CD4-positive, alpha-beta T cell treated with Interleukin-4 for 4 hours (primary cell): Measurements from ENCODE around the gene KDM4B.
"Not testable (repeated sequence)": the region's sequence is repeated elsewhere in the genome, so short reads cannot be mapped to it uniquely, and the experiment has no call there.

ENCODE experiments used
- DNase-seq: peaks from one replicate; pipeline ENCODE4 v3.0.0-alpha.2; 2020

Gene KDM4B

DNA sequence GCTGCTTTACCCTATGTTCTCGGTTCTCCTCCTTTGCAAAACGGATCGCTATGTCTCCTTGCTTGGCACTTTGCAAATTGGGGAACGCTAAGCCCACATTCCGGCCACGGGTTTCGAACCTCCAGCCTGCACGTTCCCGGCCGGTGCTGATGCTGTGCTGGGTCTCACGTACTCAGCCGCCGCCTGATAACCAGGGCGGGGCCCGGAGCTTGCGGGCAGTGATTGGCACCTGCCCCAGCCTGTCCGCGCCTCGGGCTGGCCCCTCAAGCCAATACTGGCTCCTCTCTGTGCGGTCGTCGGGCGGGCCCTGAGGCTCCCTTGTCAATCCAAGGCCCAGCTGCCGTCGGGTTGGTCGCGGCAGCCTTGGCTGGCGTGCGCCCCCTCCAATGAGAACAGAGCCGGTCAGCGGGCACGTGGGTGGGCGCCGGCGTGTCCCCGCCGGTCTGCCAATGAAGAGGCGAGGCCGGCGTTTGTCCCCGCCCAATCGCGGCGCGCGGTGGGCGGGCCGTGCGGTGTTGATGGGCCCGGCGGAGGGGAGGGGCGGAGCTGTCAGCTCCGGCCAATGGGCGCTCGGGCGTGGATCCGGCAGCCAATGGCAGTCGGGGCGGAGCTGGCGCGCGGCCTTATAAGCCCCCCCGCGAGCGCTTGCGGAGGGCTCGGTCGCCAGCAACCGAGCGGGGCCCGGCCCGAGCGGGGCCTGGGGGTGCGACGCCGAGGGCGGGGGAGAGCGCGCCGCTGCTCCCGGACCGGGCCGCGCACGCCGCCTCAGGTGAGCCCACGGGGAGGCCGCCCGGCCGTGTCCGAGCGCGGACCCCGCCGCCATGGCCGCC is at the start of gene KDM4B:
Gene KDM4B, plus strand, starts transcription at position 652 of the 830 bp plus-strand sequence. CDS start 63,778 bp downstream, outside the sequence.
- DNase-seq, result peak; percentile 100

GRCh38 chr19:4922530-4923275 is 46.2 kb upstream of the KDM4B start:
- no peak for DNase-seq

DNA sequence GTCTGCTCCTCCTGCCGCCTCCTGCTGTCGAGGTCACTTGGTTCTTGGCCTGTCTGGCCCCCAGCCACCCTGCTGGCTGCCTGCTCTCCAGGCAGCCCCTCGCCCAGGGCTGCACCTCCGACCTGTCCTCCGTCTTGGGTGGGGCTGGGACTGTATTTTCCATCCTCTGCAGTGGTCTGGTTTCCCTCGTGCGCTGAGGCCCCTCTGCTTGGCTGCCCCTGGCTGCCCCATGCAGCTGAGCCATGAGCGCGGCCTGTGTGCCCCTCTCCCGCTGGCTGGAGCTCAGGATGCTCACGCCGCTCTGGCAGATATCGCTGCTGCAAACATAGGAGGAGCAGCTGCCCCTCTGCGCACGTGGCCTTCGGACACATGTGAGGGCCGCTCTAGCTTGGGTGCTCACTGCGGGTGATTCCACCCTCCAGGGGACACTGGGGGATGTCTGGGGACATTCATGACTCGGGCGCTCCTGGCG is 45.6 kb upstream of the KDM4B start:
- DNase-seq, result no peak

DNA sequence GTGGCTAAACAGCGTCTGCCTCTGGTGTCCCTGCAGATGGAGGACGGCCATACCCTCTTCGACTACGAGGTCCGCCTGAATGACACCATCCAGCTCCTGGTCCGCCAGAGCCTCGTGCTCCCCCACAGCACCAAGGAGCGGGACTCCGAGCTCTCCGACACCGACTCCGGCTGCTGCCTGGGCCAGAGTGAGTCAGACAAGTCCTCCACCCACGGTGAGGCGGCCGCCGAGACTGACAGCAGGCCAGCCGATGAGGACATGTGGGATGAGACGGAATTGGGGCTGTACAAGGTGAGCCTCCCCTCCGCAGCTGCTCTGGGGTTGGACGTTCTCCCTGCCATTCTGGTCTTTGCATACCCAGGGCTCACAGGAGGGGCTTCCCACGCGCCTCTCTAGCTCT is 39.7 kb upstream of the KDM4B start:
- DNase-seq, result no peak

- DNase-seq, result no peak
These were observed 38.2 kb upstream of the KDM4B start for GRCh38 chr19:4930664-4931063.

DNA sequence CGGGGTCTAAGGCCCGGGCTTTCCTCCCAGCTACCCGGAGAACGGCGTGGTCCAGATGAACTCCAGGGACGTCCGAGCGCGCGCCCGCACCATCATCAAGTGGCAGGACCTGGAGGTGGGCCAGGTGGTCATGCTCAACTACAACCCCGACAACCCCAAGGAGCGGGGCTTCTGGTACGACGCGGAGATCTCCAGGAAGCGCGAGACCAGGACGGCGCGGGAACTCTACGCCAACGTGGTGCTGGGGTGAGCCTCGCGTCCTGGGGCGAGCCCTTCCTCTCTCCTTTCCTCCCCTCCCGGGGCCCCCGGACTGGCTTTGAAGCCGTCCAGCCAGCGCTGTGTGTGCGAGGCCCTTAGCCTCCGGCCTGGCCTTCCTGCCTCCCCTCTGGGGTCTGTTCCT is 36.2 kb upstream of the KDM4B start:
- no peak for DNase-seq

- DNase-seq, result no peak
These were observed 35.4 kb upstream of the KDM4B start for GRCh38 chr19:4933528-4933927.

GRCh38 chr19:4935444-4935843 is 33.5 kb upstream of the KDM4B start:
- no peak for DNase-seq

GRCh38 chr19:4937060-4937459 is 31.9 kb upstream of the KDM4B start:
- no peak for DNase-seq

DNA sequence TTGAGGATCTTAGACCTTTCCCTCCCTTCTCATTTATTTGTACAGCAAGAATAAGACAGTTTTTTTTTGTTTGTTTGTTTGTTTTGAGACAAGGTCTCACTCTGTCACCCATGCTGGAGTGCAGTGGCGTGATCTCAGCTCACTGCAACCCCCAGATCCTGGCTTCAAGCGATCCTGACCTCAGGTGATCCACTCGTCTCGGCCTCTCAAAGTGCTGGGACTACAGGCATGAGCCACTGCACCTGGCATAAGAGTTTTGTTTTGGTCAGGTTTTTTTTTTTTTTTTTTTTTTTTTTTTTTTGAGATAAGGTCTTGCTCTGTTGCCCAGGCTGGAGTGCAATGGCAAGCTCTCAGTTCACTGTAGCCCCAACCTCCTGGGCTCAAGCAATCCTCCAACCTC is 30.5 kb upstream of the KDM4B start:
- DNase-seq, result not testable (repeated sequence)

GRCh38 chr19:4939466-4939865 is 29.4 kb upstream of the KDM4B start:
- no peak for DNase-seq

GRCh38 chr19:4941638-4942169 is 27.2 kb upstream of the KDM4B start:
- DNase-seq, result not testable (repeated sequence)

DNA sequence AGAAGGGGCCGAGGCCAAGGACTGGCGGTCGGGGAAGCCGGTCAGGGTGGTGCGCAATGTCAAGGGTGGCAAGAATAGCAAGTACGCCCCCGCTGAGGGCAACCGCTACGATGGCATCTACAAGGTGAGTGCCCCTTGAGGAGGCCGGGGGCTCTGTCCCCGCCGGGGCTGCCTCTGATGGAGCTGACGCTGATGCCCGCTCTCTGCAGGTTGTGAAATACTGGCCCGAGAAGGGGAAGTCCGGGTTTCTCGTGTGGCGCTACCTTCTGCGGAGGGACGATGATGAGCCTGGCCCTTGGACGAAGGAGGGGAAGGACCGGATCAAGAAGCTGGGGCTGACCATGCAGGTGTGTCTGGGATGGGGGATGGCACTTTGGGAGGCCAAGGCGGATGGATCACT is 18.3 kb upstream of the KDM4B start:
- DNase-seq, result not testable (repeated sequence)

GRCh38 chr19:4951656-4952055 is 17.3 kb upstream of the KDM4B start:
- no peak for DNase-seq

GRCh38 chr19:4952945-4953344 is 16.0 kb upstream of the KDM4B start:
- DNase-seq, result no peak

GRCh38 chr19:4954320-4955149 is 14.4 kb upstream of the KDM4B start:
- DNase-seq, result not testable (repeated sequence)

- no peak for DNase-seq
These were observed 13.6 kb upstream of the KDM4B start for GRCh38 chr19:4955274-4955673.

DNA sequence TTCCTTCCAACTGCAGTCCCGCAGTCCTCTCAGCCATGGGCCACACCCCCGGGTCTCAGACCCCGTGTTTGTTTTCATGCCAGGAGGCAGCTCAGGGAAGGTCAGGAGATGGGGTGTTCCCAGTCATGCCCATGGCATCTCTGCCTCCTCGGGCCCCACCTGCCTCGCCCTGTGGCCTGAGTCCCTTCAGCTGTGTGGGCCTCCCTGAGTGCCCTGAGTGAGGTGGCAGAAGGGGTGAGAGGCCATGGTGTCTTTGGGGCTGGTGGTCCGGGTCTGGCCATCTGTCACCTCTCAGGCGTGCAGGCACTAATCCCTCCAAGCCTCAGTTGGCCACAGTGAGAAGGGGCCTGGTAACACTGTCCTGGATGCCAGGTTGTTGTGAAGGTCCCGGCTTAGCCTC is 10.9 kb upstream of the KDM4B start:
- no peak for DNase-seq

GRCh38 chr19:4962085-4962619 is 6.8 kb upstream of the KDM4B start:
- no peak for DNase-seq

- no peak for DNase-seq
These were observed 3.9 kb upstream of the KDM4B start for GRCh38 chr19:4965061-4965460.

DNA sequence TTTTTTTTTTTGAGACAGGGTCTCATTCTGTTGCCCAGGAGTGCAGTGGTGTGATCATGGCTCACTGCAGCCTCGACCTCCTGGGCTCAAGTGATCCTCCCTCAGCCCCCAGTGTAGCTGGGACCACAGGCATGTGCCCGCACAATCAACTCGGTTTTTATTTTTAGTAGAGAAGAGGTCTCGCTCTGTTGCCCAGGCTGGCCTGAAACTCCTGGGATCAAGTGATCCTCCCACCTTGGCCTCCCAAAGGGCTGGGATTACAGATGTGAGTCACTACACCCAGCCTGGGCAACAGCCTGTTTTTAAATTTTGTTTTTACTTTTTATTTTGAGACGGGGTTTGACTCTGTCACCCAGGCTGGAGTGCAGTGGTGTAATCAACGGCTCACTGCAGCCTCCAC is 2.3 kb upstream of the KDM4B start:
- DNase-seq, result no peak

- no peak for DNase-seq
These were observed 1.0 kb upstream of the KDM4B start for GRCh38 chr19:4967738-4968461.
